ENCODE measurements around the gene PLSCR4. TPM values are rescaled to one million over a fixed set of nuclear protein-coding genes. Genes with fewer than 3 reads are reported as not detected.

Gene PLSCR4
- total and polyA plus RNA-seq, 2 of the 8 experiments (the other 6 are each of a cell fraction or from before 2014, with no cell fraction given) = 1.8 to 2.9 TPM

DNA sequence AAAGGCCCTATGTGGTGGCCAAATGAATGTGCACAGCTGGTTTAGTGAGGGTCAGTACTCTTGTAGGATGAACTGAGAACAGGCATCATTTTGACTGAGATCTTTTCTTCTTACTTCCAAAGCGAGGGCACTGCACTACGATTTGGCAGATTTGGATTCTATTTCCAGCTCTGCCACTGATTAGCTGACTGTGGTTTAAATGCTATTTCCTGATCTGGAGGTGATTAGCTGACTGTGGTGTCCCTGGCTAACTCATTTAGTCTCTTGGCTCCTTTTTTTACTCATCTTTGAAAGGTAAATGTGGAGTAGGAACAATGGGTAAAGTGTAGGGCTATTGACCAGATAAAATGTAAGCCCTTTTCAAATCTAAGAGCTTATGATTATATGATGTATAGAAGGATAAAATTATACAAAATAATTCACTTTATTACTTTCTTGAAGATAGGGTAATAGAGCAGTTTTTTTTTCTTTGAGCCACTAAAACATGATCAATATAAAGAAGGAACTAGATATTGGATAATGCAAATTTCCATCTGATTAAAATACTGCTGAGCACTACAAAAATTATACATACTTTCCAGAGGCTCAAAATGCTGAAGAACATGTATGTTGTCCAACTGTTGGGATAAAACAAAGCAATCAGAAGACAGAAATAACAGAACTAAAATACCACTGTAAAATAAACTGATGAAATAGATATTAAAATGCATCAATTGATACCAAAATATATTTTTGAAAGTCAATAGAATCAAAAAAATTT lies 50.3 kb downstream of the PLSCR4 start (continued):
- TF ChIP-seq RFX5 (IDR thresholded peaks at IDR 0.05; ENCODE audit: borderline replicate concordance, low read depth, low read length) = no peak
- no peak for TF ChIP-seq SP4 (IDR thresholded peaks at IDR 0.05; ENCODE audit: low read length)
- no peak for TF ChIP-seq SIX5 (IDR thresholded peaks at IDR 0.05; ENCODE audit: low read depth, low read length)
- TF ChIP-seq KDM1A (IDR thresholded peaks at IDR 0.05; ENCODE audit: borderline replicate concordance, low read length) = no peak
